Ramos (cell line): ENCODE results near the gene KIF5C.

Source experiments
- in situ Hi-C: fragments of 300-500 bp; cut with MboI; formaldehyde crosslinking; loops from one replicate; pipeline ENCODE4 v1.14.3; 2022; ENCODE audit warnings: low sequenced_read_pairs; ENCODE audit not compliant: unreplicated experiment

The KIF5C gene

DNA sequence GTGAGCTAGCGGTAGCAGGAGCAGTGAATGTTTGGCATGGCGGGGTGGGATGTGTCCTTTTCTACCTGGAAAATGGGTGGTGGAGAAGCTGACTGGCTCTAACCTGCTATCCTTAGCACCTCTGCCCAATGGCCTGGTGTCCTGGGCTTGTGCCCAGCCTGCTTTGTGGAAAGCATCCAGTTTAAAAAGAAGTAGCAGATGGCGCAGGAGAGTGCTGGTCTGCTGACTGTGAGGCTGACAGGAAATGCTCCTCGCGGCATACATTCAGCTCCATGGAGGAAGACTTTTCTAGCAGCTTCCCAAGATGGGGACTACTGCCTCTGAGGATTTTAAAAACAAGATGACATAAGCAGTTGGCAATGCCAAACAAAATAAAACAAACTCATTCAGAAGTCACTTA is 107.3 kb downstream of the KIF5C start:
- in situ Hi-C loops: no loop called here

- in situ Hi-C loops: no loop called here
Measured at GRCh38 chr2:148983896-148984295, 108.9 kb downstream of the KIF5C start.

GRCh38 chr2:148984449-148984848 is 109.4 kb downstream of the KIF5C start:
- in situ Hi-C loops: no loop called here

- in situ Hi-C loops: no loop called here
Measured at GRCh38 chr2:148987286-148987685, 112.3 kb downstream of the KIF5C start.

DNA sequence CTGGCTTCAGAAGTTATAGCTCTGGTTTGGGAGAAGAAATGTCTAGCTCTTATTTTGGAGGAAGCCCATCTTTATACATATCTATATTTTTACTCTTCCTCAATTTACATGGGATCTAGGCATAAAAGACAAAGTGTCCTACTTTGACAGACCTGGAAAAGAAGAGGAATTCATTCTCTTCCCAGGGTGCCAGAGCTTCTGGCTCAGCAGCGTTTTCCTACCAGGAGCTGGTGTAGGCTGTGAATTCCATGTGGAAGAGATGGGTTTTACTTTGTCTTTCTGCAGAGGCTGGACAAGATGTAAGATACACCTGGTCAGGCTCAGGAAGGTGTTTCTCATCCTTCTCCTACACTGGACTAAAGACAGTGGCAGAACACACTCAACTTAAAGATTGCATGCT is 113.3 kb downstream of the KIF5C start:
- in situ Hi-C loops: no loop called here

DNA sequence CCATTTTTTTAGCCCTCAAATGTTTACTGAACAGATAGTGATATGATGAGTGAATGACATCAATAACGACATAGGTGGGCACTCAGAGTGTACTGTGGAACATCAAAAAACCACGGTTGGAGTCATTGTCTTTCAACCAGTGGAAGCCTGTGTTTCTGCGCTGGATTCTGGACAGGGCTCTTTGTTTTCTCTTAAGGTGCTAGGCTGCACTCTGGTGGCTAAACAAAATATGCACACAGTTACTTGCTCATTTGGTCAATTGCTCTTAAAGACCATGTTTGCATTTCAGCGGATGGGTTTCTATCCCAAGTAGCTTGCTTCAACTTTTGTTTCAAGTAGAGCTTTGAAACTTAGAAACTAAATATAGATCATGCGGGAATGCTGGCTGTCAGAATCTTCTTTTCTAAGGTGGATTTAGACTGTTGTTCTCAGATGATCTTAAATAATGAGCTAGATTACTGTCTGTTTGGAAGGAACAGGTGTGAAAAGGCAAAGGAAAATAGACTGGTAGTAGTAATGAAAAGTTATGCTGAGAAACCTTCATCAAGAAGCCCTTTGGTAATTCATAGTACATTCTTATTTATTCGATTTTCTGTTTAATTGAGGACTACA is 115.0 kb downstream of the KIF5C start:
- in situ Hi-C loops: no loop called here

GRCh38 chr2:148990968-148991367 is 115.9 kb downstream of the KIF5C start:
- in situ Hi-C loops: no loop called here

GRCh38 chr2:148992448-148992847 is 117.4 kb downstream of the KIF5C start:
- in situ Hi-C loops: no loop called here

DNA sequence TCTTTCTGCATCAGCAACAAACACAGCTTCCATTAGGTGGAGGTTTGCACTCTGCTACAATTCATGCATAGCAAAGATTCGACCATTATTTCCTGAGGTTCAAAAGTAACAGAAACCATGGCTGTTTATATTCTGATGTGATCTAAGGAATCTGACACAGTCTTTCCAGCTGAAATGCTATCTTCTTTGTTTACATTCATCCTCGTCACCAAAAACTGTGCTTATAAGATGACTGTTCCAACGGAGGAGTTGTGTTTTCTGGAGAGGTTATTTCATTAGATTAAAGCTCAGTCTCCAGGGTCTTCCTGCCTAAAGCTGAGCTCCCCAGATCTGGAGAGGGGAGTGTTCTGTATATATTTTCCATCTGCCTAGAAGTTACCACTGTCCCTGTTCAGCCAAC is 118.3 kb downstream of the KIF5C start:
- in situ Hi-C loops: no loop called here

DNA sequence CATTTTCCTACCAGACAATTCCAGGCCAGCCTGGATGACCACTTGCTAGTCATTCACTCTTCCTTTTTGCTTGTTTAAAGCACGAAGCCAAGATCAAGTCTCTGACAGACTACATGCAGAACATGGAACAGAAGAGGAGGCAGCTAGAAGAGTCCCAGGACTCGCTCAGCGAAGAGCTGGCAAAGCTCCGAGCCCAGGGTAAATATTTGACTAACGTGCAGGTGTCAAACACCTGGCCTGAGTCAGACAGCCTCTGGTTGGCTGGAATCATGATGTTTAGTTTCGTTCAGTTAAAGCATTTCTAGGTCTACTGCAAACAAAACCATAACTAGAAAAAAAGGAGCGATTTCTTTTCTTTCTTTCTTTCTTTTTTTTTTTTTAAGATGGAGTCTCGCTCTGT is 119.3 kb downstream of the KIF5C start:
- in situ Hi-C loops: no loop called here

DNA sequence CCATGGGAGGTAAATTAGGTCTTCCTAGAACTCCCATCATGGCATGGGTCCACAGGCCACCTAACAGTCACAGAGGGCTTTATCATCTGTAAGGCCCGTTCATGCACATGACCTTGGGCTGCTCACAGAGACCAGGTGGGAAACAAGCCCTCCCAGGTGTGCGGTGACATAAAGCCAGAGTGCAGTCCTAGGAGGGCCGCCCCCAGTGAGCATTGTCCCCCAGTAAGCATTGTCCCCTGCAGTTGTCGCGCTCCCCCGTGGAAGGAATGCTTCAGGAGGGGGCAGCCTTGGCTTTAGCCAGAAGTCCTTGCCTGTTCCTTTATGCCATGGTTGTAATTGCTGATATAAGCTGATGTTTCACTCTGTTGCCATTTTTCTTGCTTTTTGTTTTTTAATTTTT is 121.8 kb downstream of the KIF5C start:
- in situ Hi-C loops: no loop called here

DNA sequence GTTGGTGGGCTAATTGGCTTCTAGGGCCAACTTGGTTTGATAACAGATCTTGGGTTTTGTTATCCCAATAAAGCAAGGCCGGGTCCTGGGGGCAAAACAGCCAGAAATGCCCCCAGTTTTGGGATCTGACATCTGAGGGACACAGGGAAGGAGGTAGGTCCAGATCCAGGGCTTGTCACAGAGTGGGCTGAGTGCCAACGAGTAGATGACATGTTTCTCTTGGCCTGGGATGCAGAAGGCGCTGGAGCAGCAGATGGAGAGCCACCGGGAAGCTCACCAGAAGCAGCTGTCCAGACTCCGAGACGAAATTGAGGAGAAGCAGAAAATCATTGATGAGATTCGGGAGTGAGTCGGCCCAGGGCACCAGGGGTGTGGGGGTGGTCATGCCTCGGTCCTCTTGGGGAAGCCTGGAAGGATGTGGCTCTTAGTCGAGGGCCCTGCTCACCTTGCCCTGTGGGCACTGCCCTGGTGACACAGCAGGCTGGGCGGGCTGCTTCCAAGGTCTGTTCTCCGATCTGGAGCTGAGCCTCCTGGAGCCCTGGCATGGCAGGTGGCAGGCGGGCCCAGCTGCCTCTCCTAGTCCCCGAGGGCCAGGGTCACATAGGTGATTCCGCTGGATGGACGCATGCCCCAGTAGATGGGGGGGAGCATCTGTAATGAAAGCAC is 123.3 kb downstream of the KIF5C start:
- in situ Hi-C loops: no loop called here

GRCh38 chr2:148998831-148999200 is 123.8 kb downstream of the KIF5C start:
- in situ Hi-C loops: no loop called here

DNA sequence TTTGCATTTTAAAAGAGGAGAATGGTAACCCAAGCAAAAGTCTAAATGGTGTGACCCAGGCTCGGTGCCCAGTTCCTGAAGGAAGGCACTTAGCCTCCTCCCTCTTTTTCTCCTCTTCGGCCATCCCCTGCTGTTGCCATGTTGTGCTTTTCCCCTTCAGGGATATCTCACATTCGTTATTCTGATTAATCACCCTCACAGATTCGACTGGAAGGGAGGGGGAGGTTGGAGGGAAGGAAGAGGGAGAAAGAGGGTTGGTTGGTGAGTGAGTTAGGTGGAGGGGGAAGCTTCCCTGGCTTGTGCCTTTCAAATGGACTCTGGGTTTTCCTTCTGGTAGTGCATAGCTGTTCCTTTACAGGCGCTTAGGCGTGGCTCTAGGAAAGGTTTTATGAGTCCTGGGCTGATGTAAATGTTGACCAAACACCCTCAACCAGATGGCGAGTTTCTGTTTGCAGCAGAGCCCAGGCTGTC is 124.5 kb downstream of the KIF5C start:
- in situ Hi-C loops: no loop called here

DNA sequence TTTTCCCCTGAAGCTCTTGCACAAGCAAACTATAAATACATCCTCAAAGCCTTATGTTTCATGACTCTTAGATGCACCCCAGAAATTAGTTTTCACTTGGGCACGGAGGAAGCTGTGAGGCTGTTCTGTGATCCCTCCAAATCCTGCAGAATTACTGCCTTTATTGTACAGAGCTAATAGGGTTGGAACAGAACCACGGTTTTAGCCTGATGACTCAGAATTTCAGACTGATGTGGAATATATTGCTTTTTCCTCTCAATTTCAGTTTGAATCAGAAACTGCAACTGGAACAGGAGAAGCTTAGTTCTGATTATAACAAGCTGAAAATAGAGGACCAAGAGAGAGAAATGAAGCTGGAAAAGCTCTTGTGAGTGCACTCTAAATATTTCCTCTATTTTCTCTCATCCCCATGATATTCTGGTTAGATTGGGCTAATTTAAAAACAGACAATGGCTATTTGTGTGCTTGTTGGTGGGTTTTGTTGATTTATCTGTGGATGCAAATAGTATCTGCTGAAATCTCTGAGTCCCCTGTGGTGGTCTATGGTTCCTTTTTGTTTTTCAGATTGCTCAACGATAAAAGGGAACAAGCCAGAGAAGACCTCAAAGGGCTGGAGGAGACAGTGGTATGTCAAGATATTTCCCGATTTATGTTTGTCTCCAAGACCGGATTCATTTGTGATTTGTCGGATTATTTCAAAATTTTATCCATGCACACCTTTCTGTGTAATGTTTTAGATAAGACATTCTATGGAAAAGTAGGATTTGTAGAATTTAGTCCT is 125.3 kb downstream of the KIF5C start:
- in situ Hi-C loops: no loop called here

DNA sequence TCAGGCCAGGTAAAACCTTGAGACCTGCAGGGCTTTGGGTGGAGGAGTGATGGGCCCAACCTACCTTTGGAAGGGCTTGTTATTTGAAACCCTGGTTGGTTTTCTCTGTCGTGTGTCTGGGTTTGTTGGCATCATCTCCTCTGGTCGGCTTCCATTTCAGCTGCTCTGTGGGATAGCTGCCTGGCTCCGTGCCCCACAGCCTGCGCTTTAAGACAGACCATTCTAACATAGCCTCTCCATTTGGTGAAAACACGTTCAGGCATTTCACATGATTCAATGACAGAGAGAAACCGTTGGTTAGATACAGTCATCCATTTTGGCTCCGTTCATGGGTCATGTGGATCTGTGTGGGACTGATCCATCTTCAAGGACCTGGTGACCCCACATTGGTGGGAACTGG is 126.5 kb downstream of the KIF5C start:
- in situ Hi-C loops: no loop called here

DNA sequence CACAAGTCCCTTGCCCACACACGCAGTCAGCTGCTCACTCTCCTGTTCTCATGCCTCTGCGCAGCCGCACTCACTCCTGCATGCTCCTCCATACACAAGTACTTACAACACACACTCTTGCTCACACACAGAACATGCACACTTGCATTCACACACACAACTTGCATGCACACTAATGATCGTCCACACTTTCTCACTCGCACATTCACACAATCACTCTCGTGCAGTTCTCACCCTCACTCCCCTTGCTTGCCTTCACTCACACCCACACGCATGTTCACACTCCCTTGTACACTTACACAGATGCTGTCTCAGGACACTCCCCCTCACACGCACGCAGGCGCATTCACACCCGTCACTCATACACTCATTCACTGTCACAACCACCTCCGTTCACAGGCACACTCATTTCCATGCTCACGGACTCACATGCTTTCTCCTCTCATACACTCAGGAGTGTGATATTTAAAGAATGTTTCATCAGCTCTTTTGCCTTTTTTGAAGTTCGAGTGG is 127.4 kb downstream of the KIF5C start:
- in situ Hi-C loops: no loop called here

DNA sequence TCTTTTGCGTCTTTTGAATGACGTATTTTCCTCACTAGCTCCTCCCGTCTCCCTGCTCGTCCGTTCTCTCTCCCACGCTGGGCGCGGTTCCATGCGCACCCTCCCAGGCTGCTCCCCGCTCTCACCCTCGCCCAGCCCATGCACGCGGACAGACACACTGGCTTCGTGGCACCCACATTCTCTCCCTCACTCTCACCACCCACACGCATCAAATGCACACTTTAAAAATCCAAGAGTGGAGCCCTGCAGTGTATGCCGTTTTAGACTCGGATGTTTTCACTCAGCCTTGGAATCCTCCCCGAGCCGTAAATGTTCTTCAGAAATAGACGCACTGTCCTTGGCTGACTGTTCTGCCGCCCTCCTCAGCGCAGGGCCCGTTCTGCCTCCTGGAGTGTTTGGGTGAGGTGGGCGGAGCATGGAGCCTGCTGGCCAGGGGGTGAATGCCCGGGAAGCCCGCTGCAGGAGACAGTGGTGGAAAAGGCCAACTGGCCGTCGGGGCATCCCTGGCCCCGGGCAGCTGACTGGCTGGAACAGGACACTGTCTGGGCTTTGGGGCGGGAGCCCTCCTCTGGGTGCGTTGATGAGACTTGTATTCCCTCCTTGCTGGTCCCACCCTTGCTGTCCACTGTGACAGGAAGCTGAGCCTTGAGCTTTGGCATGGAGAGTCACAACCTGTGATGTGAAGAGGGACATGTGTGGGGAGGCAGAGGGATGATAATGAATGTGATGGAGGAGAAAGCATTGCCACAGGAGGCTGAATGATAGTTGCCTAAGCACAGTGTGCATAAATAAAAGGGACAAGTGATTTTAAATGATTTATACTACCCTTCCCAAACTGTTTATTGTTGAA is 128.1 kb downstream of the KIF5C start:
- in situ Hi-C loops: no loop called here

DNA sequence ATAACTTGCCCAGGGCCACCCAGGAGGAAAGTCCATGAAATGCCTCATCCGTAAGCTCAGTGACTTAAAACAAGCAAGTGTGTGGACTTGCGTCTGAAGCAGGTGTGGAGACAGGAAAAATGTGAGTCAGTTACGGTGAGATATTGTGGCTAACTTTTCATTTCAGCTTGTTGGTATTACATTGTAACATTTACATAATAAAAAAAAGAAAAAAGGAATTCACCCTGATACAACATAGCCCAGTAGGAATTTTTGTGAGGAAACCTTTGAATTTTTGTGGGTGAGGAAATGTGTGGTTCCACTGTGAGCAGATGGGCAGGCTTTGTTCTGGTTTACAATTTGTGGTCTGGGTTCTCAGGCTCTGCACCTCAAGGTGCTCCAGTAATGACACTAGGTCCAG is 129.8 kb downstream of the KIF5C start:
- in situ Hi-C loops: no loop called here

GRCh38 chr2:149005471-149006077 is 130.5 kb downstream of the KIF5C start:
- in situ Hi-C loops: no loop called here
